NK-92 (cell line): ENCODE measurements around the gene SYPL2.
"Not testable (repeated sequence)": the region's sequence is repeated elsewhere in the genome, so short reads cannot be mapped to it uniquely, and the experiment has no call there.

ENCODE experiments used
- DNase-seq: peaks from one replicate; lab custom pipeline; 2025; ENCODE audit not compliant: unreplicated experiment; lab: John Stamatoyannopoulos, UW

Gene SYPL2

DNA sequence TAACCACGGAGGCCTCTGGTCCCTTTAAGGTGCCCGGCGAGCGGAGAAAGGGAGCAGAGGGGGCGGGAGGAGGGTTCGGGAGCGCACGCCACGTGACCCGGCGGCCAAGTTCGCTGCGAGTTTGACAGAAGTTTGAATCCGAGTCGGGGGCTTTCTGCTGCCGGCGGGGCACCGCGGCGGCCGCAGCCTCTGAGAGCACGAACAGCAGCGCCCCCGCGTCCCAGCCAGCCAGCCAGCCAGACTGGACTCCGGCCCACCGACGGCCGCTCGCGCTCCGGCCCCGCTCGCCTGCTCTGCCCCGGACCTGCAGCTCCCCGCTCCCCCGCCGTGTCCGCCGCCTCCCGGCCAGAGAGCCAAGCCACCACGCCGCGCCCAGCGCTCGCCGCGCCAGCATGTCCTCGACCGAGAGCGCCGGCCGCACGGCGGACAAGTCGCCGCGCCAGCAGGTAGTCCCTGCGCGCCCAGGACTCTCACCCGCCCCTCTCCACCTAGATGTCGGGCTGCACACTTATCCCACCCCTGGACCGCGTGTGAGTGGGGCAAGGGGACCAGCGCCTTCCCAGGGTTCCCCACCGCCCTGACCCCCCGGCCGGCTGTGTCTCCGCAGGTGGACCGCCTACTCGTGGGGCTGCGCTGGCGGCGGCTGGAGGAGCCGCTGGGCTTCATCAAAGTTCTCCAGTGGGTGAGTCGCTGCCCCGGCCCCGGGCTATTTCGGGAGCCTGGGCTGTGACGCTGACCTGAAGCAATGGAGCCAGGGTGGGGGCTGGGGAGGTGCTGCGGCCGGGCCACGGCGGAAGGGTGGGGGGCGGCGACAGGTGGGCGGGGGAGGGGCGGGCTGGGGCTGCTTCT lies at the start of gene SYPL2:
TSS of gene SYPL2 (plus strand) at position 95 of the 849 bp plus-strand sequence. CDS start at position 393, 298 bp downstream.
- no peak for DNase-seq

- DNase-seq = no peak
These were observed 42.8 kb upstream of the SYPL2 start for GRCh38 chr1:109423498-109423897.

DNA sequence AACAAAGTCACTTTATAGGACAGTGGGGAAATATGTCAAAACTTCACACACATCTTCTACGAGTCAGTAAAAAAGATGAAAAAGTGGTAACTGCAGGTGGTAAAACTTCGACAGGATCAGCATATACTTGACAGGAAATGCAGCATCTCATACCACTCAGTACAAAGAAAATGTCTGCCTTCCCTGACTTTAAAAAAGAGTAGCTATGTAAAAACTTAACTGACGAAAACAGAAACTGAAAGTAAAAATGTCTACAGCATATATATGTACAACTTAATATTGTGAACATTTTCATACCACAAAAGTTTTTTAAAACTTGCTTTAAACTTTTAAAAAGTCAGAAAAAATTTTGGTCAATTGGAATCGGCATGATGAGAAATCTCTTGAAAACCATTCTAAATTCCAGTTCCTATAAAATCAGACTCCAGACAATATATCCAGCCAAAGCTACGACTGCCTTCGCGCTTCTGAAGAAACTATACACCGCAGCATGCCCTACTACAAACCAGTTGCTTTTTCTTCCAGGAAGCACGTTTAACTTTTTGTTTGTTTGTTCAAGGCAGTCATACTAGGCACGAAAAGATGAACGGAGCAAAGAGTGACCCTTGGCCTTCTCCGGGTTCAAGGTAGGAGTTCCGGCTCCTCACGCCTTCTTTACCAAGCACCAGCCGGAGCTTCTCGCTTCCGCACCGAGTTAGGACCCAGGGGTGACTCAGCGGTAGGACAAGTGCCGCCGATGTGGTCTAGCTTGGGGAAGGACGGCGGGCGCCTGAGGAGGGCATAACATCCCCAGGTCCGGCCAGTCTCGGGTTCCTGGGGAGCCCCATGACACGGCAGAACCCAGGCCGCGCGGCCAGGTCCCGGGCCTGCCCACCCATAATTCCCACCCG lies 40.7 kb upstream of the SYPL2 start:
- DNase-seq = no peak

DNA sequence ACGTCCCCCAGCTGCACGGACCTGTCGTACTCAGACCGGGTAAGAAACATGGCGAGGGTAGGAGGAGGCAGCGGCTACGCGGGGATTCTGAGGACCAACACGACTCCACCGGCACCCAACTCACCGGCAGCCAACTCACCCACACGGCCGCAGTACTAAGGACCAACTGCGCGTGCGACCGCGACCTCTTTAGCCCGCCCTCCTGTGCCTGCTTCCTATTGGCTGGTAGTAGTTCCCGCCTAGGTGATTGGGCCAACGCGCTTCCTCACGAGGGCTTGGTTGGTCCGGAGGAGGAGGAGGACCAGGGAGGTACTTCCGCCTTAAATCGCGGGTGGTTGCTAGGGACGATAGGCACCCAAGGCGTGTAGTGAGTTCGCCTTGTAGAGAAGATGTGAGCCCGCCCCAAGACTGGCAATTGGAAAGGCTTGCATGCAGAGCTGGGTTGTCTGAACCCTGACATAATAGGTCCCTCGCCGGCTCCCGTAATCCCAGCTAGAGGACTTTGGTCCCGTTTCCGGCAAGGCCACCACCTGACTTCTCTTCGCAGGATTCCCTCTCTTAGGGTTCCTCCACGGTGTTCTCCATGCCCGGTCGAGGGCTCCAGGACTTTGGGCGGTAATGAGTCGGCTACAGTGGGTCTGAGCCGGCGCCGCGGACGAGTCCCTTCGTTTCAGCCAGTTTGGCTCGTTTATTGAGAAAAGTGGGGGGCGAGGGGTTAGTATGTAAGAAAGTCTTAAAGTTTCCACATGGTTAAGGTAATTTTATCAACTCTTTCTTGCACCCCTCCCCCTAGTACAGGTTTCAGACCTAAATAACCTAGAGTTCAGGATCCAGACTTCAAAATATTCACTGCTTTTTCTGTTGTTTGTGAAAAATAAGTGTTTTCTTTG lies 39.8 kb upstream of the SYPL2 start, which contains the start of gene PSMA5:
TSS of gene PSMA5 (minus strand) at position 168 of the 890 bp plus-strand sequence. CDS start at position 50, 118 bp downstream.
- DNase-seq = peak; percentile 88

- no peak for DNase-seq
These were observed 39.2 kb upstream of the SYPL2 start for GRCh38 chr1:109427171-109427467.

DNA sequence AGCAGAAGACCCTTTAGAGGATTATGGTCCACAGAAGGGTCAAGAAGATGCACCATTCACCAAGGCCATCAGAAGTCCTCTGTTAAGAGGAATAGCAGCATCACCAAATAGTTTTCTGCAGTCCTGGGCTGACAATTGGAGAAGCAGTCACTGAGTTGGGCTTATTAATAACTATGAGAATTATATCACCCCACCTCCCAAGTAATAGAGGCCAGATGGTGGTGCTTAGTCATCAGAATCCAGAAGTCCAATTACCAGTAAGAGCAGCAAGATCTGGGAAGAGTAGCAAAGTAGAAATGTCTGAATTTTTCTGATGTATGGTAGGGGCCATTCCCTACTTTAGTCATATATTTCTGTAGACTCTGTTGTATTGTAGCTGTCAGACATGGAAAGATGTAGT lies 34.0 kb upstream of the SYPL2 start:
- no peak for DNase-seq

DNA sequence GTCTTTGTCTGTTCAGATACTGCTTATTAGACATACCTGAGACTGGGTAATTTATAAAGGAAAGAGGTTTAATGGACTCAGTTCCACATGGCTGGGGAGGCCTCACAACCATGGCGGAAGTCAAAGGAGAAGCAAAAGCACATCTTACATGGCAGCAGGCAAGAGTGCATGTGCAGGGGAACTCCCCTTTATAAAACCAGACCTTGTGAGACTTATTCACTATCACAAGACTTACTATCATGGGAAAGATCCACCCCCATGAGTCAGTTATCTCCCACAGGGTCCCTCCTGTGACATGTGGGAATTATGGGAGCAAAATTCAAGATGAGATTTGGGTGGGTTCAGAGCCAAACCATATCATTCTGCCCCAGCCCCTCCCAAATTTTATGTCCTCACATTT lies 33.0 kb upstream of the SYPL2 start:
- DNase-seq = no peak

- DNase-seq = no peak
These were observed 31.9 kb upstream of the SYPL2 start for GRCh38 chr1:109434484-109434883.

DNA sequence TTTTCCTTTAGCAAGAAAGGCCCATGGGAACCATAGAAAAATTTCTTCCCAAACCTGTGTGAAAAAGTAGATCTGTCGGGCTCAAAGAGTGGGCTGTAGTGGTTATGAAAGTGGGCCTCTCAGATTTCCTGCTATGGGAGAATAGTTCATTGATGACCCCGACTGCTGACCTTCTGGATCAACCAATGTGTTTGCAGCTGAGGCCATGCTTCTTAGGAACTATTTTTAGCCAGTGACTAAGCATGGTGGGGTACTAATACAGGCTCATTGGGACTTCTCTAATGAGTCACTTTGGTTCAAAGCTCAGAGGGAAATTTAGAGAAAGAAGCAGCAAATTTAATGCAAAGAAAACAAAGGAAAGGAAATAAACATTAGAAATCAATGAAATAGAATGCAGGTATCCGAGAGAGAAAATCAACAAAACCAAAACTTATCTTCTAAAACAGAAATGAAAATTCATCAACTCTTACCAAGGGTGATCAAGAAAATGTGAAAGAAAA lies 27.5 kb upstream of the SYPL2 start:
- no peak for DNase-seq

- no peak for DNase-seq
These were observed 25.3 kb upstream of the SYPL2 start for GRCh38 chr1:109441069-109441468.

- no peak for DNase-seq
These were observed 22.9 kb upstream of the SYPL2 start for GRCh38 chr1:109443476-109443875.

DNA sequence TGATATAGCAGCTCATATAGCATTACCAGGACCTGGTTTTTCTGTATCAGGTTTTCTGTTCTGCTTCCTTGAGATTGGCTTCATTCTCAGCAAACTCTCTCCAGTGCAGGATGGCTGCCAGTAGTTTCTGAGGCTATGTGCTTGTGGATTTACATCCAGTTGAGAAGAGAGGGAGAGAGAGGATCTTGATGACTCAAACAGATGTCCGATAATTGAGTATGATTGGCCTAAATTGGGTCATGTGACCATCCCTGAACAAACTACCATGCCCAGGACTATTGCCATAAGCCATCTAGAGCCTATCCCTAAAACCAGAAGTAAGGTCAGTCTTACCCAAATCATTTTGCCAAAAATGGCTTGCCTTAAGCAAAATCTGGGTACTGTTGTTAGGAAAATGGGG lies 22.0 kb upstream of the SYPL2 start:
- DNase-seq = no peak

DNA sequence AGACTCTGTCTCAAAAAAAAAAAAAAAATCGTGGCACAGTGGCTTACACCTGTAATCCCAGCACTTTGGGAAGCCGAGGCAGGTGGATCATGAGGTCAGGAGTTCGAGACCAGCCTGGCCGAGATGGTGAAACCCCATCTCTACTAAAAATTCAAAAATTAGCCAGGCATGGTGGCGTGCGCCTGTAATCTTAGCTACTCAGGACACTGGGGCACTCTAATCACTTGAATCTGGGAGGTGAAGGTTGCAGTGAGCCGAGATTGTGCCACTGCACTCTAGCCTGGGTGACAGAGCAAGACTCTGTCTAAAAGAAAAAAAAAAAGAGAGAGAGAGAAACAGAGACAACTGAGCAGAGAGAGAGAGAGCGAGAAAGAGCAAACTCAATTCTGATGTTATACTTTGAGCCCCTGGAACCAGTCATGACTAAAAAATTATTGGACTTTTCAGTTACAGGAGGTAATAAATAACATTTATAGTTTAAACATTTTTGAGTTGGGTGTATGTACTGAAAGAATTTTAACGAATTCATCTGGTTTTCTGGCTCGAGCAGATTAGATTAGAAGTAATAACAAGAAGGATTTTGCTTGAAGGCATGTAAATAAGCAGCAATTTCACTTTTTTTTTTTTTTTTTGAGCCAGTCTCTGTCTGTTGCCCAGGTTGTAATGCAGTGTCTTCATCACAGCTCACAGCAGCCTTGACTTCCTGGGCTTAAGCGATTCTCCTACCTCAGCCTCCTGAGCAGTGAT lies 20.2 kb upstream of the SYPL2 start:
- not testable (repeated sequence) for DNase-seq

- no peak for DNase-seq
These were observed 18.8 kb upstream of the SYPL2 start for GRCh38 chr1:109447524-109447923.

DNA sequence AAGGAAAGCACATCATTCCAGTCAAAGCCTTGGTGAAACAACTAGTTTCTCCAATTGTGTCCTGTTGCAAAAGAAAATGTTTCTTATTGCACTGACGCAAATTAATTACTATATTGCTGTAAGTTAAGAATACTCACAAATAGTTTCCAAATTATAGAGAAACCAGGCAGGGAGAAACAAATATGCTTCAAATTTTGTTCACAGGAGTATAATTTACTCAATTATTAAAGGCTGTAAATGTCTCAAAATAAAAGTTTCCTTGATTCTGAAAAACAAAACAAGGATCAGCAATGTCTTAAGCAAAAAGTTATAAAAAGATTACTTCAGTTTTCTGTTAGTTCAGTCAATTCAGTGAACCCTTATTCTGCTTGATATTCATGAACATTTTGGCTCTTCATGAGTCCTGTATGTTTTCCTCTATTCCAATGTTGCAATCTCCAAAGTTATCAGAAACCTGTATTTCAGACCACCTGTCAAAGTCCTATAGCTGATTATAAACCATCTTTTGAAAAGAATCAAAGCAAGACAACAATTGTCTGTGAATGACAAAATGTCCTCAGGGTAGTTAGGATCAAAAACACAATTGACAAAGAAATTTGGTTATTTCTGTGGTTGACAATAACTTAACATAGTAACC lies 11.7 kb upstream of the SYPL2 start:
- no peak for DNase-seq

DNA sequence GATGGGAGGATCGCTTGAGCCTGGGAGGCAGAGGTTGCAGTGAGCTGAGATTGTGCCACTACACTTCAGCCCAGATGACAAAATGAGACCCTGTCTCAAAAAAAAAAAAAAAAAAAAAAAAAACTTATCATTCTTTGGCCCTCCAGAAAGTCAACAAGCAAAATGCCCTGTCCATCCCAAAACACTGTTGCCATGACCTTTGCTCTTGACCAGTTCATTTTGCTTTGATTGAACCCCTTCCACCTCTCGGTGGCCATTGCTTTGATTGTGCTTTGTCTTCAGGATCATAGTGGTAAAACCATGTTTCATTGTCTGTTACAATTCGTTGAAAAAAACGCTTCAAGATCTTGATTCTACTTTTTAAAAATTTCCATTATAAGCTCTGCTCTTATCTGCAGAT lies 8.5 kb upstream of the SYPL2 start:
- no peak for DNase-seq

DNA sequence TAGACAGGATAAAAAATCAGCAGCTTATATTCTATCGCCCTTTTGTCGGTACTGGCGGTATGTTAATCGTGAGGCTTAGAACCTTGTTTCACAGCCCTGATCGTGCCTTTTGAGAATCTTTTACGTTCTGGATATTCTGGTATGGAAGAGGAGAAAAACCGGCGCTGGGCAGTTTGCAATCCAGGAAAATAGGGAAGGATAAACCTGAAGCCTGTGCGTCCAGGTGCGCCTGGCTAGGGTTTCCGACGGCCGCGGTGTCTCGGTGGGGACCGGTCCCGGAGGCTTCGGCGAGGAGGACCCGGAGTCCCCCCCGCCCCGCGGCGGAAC lies 258 bp upstream of the SYPL2 start:
- no peak for DNase-seq

- no peak for DNase-seq
These were observed 993 bp downstream of the SYPL2 start for GRCh38 chr1:109467301-109467777.

DNA sequence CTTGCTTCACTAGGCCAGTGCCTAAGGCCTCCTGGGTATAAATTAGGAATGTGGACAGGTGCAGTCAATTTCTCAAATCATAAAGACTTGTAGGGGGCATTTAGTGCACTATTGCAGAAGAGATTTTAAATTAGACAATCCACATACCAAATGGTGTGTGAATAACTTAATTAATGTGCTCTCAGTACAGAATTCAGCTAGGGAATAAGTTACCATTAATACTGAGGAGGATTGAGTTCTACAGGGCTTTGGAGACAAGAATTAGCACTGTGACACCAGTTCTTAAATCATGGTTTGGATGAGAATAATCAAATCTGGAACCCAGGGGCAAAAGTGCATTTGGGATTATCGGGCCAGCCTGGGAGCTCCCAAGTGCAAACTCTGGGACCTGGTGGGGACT lies 1.7 kb downstream of the SYPL2 start:
- no peak for DNase-seq

DNA sequence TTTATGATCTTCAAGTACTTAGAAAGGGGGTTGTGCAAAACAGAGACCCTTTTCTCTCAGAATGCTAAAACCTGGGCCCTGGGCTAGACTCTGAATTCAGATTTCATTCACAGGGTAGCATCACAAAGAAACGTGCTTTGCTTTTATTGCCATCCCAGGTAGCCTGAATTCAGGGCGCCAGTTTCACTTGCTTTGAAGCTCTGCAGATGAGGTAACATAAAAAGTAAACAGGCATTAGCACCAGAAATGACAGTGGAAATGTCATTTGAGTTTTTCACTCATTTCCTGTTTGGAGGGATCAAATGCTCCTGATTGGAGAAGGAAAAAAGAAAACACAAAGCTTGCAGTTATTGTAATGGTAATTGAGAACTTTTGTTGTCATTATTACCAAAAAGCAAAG lies 2.6 kb downstream of the SYPL2 start:
- DNase-seq = no peak
